Breast epithelium (tissue), 4 donors: ENCODE results near the gene MED31. TPM values are rescaled to one million over a fixed set of nuclear protein-coding genes. Genes with fewer than 3 reads are reported as not detected.

ENCODE experiments used
- DNase-seq, 2 donors: peaks; one replicate each; pipeline ENCODE4 v3.0.0-alpha.2; 2019; ENCODE audit warnings: low spot score in 2 of 2
- H3K27ac ChIP-seq, 2 donors: fragments of 200-600 bp; sonication (generic) in 1 of 2; one replicate each; pipeline ENCODE4 v1.5.1; 2016 to 2019; ENCODE audit warnings: mild to moderate bottlenecking in 1 of 2
- H3K27me3 ChIP-seq, 2 donors: fragments of 200-600 bp; sonication (generic) in 1 of 2; one replicate each; pipeline versions ENCODE4 v1.5.1 to v1.6.0; 2017 to 2019; ENCODE audit warnings: control low read depth in 1 of 2, mild to moderate bottlenecking in 1 of 2
- H3K36me3 ChIP-seq: fragments of 200-600 bp; one replicate; pipeline ENCODE4 v1.5.1; 2019
- H3K4me1 ChIP-seq, 2 donors: fragments of 200-600 bp; sonication (generic); one replicate each; pipeline ENCODE4 v1.5.1; 2016 to 2019; ENCODE audit warnings: control low read depth in 1 of 2
- H3K4me3 ChIP-seq, 3 donors: fragments of 200-600 bp; sonication (generic); 1 replicate in 2 of 3; 2 replicates in 1 of 3; pipeline ENCODE4 v1.5.1; 2016 to 2019; ENCODE audit warnings: mild to moderate bottlenecking in 3 of 3, moderate library complexity in 2 of 3
- H3K9me3 ChIP-seq, 2 donors: fragments of 200-600 bp; sonication (generic) in 1 of 2; one replicate each; pipeline ENCODE4 v1.5.1; 2016 to 2019; ENCODE audit warnings: control low read depth in 1 of 2
- POLR2A ChIP-seq: fragments of 450-650 bp; IDR thresholded peaks from one replicate; pipeline ENCODE4 v1.6.1; 2016; ENCODE audit warnings: antibody characterized with exemption, mild to moderate bottlenecking, moderate library complexity
- POLR2AphosphoS5 ChIP-seq, 3 donors: sonication (generic); formaldehyde crosslinking; IDR thresholded peaks; one replicate each; pipeline ENCODE4 v1.6.1; 2017; ENCODE audit warnings: antibody characterized with exemption in 3 of 3
- intact Hi-C: fragments of 100-400 bp; cut with DNase I; formaldehyde crosslinking; loops from one replicate; pipeline ENCODE4 v1.15.1; 2023; ENCODE audit warnings: low total_unique reads
- total RNA-seq, 3 donors: library from RNA; depleted of rRNA; stranded (reverse); fragments of >200 nt; gene quantifications; one replicate each; pipeline ENCODE4 v1.1.0, GENCODE V29; 2016
- TF ChIP-seq, protein P1 (sequence below), 3 donors: fragments of 450-650 bp; IDR thresholded peaks; one replicate each; pipeline ENCODE4 v1.5.1; 2016 to 2017; ENCODE audit warnings: antibody characterized with exemption in 3 of 3, mild to moderate bottlenecking in 3 of 3, moderate library complexity in 3 of 3

The MED31 gene
- total RNA-seq, 3 donors from 2014 or later, result 5.4 to 13.4 (median 12.9) TPM

DNA sequence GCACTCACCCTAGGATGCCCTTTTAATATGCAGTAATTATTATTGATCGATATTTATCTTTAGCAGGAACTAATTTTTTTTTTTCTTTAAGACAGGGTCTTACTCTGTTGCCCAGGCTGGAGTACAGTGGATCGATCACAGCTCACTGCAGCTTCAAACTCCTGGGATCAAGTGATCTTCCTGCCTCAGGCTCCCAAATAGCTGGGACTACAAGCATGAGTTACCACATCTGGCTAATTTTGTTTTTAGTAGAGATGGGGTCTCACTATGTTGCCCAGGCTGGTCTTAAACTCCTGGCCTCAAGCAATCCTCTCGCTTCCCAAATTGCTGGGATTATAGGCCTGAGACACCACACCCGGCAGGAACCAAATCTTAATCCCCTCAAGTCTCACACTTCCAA, 40.2 kb downstream of the MED31 start:
- intact Hi-C loops, result no loop called here
- TF ChIP-seq POLR2A, result no peak
- TF ChIP-seq, protein P1, sequence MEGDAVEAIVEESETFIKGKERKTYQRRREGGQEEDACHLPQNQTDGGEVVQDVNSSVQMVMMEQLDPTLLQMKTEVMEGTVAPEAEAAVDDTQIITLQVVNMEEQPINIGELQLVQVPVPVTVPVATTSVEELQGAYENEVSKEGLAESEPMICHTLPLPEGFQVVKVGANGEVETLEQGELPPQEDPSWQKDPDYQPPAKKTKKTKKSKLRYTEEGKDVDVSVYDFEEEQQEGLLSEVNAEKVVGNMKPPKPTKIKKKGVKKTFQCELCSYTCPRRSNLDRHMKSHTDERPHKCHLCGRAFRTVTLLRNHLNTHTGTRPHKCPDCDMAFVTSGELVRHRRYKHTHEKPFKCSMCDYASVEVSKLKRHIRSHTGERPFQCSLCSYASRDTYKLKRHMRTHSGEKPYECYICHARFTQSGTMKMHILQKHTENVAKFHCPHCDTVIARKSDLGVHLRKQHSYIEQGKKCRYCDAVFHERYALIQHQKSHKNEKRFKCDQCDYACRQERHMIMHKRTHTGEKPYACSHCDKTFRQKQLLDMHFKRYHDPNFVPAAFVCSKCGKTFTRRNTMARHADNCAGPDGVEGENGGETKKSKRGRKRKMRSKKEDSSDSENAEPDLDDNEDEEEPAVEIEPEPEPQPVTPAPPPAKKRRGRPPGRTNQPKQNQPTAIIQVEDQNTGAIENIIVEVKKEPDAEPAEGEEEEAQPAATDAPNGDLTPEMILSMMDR (IDR thresholded peaks at IDR 0.05), result no peak
- TF ChIP-seq POLR2AphosphoS5 (IDR thresholded peaks at IDR 0.05), result no peak
- no peaks in the 10 kb centered on the region for H3K36me3 ChIP-seq

DNA sequence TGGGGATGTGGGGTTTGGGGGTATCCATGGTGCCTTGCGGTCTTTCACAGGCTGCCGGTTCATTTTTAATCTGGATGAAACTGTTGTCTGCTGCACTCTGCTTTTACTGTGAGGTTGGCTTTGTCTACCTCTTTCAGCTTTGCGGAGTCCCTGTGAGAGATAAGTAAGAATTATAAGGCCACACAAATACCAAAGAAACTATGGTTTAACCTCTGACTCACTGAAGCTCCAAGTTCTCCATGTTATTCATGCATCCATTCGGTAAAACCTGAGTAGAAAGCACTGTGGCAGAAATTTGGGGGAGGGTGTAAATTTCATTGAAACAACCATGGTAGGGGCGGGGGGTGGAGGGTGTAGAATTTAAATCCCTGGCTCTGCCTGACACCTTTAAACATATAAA, 41.4 kb downstream of the MED31 start:
- H3K27ac ChIP-seq, result no peak overlapping the region
- TF ChIP-seq, protein P1 (IDR thresholded peaks at IDR 0.05), result no peak
- TF ChIP-seq POLR2A, result no peak
- no peak for TF ChIP-seq POLR2AphosphoS5 (IDR thresholded peaks at IDR 0.05)
- H3K36me3 ChIP-seq, result no peaks in the 10 kb centered on the region
- intact Hi-C loops, result no loop called here
- no peaks in the 10 kb centered on the region for H3K9me3 ChIP-seq
- no peaks in the 10 kb centered on the region for H3K27me3 ChIP-seq
- no peak for DNase-seq
- H3K4me3 ChIP-seq, result no peak overlapping the region
- H3K4me1 ChIP-seq, result no peaks in the 10 kb centered on the region

More for the DNA sequence above, 40.2 kb downstream of the MED31 start:
- no peaks in the 10 kb centered on the region for H3K27me3 ChIP-seq
- no peaks in the 10 kb centered on the region for H3K9me3 ChIP-seq
- no peak overlapping the region for H3K4me3 ChIP-seq
- H3K27ac ChIP-seq, result no peak overlapping the region
- no peak for DNase-seq
- no peaks in the 10 kb centered on the region for H3K4me1 ChIP-seq

DNA sequence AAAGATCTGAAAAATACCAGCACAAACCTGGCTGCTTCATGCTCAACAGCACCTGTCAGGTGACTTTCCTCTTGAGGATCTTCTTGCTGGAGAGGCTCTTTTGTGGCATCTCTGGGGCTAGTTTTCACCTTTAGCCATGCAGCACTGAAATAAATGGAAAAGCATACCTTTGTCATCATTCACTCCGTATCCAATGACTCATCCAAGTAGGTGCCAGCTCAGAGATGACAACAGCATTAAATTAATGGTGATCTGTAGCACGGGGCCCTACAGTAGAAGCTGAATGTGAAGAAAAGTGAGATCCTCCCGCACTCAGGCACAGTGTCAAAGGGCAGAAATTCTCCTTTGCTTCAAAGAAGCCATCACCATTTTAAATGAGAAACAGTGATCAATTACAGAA, 43.1 kb downstream of the MED31 start:
- intact Hi-C loops, result no loop called here
- no peak overlapping the region for H3K27ac ChIP-seq
- TF ChIP-seq POLR2A (no peak), POLR2AphosphoS5 (IDR thresholded peaks at IDR 0.05) (no peak)
- TF ChIP-seq, protein P1 (IDR thresholded peaks at IDR 0.05), result no peak
- no peaks in the 10 kb centered on the region for H3K4me1 ChIP-seq
- no peaks in the 10 kb centered on the region for H3K9me3 ChIP-seq
- H3K36me3 ChIP-seq, result no peaks in the 10 kb centered on the region
- no peak for DNase-seq
- H3K4me3 ChIP-seq, result no peak overlapping the region
- H3K27me3 ChIP-seq, result no peaks in the 10 kb centered on the region

DNA sequence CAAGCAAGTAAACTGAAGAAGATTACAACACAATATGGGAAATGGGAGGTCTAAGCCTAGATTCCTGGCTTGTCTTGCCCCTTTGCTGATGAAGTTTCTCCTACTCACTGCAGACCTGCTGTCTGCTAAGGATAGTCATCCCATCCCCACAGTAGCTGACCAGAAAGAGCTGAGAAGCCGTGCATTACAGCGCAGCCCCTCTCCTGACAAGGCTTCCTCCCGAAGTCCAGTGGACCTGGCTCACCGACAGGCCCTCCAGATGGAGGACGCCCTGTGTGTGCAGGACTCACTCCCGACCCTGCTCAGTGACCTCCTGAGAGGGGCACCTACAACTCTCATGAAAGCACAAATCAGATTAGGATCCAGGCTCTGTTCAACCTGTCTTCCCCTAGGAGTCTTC, 46.3 kb downstream of the MED31 start:
- intact Hi-C loops, result no loop called here
- H3K9me3 ChIP-seq, result no peaks in the 10 kb centered on the region
- no peak overlapping the region for H3K4me3 ChIP-seq
- TF ChIP-seq POLR2AphosphoS5 (IDR thresholded peaks at IDR 0.05) (no peak), POLR2A (no peak)
- TF ChIP-seq, protein P1 (IDR thresholded peaks at IDR 0.05), result no peak
- H3K4me1 ChIP-seq, result peaks cover 0 to under 1% of the 10 kb centered on the region in 2 donors
- H3K27ac ChIP-seq, result no peak overlapping the region
- H3K36me3 ChIP-seq, result no peaks in the 10 kb centered on the region
- no peaks in the 10 kb centered on the region for H3K27me3 ChIP-seq
- DNase-seq, result no peak

DNA sequence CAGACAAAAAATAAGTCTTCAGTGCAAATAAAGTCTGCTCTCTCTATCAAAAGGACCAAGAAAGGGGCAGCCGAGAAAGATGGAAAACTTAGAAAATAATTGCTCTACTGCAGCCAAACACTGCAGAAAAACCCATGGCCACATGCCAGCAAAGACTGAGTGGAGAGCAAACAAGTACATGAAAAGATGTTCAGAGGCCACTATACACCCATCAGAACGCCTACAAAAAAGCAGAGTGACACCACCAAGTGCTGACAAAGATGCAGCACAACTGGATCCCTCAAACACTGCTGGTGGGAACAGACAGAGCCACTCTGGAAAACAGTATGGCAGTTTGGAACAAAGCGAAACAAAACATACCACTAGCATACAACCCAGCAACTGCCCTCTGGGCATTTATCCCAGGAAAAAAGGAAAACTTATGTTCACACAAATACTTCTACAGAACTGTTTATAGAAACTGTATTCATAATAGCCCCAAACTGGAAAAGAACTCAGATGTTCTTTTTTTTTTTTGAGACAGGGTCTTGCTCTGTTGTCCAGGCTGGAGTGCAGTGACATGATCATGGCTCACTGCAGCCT, 47.6 kb downstream of the MED31 start:
- intact Hi-C loops, result no loop called here
- TF ChIP-seq, protein P1 (IDR thresholded peaks at IDR 0.05), result no peak
- TF ChIP-seq POLR2A (no peak), POLR2AphosphoS5 (IDR thresholded peaks at IDR 0.05) (no peak)
- no peaks in the 10 kb centered on the region for H3K9me3 ChIP-seq
- H3K4me3 ChIP-seq, result no peak overlapping the region
- no peak for DNase-seq
- H3K27me3 ChIP-seq, result no peaks in the 10 kb centered on the region
- H3K4me1 ChIP-seq, result peaks cover 0 to 6% of the 10 kb centered on the region in 2 donors
- H3K27ac ChIP-seq, result no peak overlapping the region
- H3K36me3 ChIP-seq, result no peaks in the 10 kb centered on the region
